ENCODE results near the gene OR2S2.

- TF ChIP-seq POLR2AphosphoS5 (IDR thresholded peaks at IDR 0.05) (no peak), CTCF (IDR thresholded peaks at IDR 0.05) (no peak)
These were observed 2.2 kb upstream of the OR2S2 start for GRCh38 chr9:35960039-35960655.

All from suprapubic skin (tissue), 3 donors.